NCI-H128 (cell line): ENCODE results near the gene SSX2B.
"Not testable (repeated sequence)": the region's sequence is repeated elsewhere in the genome, so short reads cannot be mapped to it uniquely, and the experiment has no call there.

Experiments
- DNase-seq: peaks from one replicate; lab custom pipeline; 2025; ENCODE audit not compliant: unreplicated experiment; lab: John Stamatoyannopoulos, UW

SSX2B gene

GRCh38 chrX:52750952-52751351 is at the start of gene SSX2B:
Gene SSX2B (plus strand): TSS chrX:52751252. CDS start chrX:52752681, 1,429 bp downstream.
- DNase-seq: not testable (repeated sequence)

- DNase-seq: not testable (repeated sequence)
These were observed 44.0 kb upstream of the SSX2B start, which contains the start of gene SSX2 for GRCh38 chrX:52707078-52707477. Gene SSX2 (minus strand): TSS chrX:52707178. CDS start chrX:52705749, 1,429 bp downstream.

GRCh38 chrX:52765983-52766382 is 14.9 kb downstream of the SSX2B start:
- DNase-seq: not testable (repeated sequence)

GRCh38 chrX:52773504-52773903 is 22.5 kb downstream of the SSX2B start:
- not testable (repeated sequence) for DNase-seq

- DNase-seq: not testable (repeated sequence)
These were observed 46.3 kb downstream of the SSX2B start, which contains the start of gene SPANXN5 for GRCh38 chrX:52797327-52797726. Gene SPANXN5 (minus strand): TSS chrX:52797427. CDS start chrX:52797348, 79 bp downstream.

- DNase-seq: not testable (repeated sequence)
These were observed 53.8 kb downstream of the SSX2B start for GRCh38 chrX:52804876-52805275.
